Medulla oblongata (tissue), 1 donor: ENCODE results near the gene KIAA0825.

Source experiments
- DNase-seq: peaks from one replicate; pipeline ENCODE4 v3.0.0-alpha.2; 2015; ENCODE audit errors: extremely low spot score

The KIAA0825 gene

DNA sequence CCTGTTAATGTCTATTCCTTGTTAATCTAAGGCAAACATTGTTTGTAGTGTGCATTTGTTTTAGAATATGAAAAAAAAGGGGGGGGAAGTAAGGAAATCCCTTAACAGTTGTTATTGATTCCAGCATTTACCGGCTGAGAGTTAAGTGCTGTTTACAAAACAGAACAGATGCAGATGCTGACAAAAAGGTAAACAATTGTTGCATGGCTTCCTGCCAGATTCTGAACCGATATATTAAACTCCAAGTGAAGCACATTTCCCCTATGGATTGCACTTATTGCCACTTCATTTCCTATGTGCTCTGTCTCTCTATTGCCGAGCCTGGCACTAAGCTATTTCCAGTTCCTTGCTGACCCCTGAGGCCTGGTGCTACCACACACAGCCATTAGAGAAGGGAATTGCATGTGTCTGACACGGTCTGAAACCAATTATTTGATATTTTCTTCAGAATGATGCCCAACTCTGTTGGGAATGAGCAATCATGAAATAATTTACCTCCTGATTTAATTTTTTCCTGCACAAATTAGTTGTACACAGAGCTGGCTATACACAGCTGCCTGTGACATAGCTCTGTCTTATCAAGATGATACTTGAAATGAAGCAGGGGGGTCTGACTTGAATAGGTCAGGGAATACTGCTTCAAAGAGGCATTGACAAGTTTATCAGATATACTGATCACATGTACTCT, 109.8 kb downstream of the KIAA0825 start:
- DNase-seq = no peak

DNA sequence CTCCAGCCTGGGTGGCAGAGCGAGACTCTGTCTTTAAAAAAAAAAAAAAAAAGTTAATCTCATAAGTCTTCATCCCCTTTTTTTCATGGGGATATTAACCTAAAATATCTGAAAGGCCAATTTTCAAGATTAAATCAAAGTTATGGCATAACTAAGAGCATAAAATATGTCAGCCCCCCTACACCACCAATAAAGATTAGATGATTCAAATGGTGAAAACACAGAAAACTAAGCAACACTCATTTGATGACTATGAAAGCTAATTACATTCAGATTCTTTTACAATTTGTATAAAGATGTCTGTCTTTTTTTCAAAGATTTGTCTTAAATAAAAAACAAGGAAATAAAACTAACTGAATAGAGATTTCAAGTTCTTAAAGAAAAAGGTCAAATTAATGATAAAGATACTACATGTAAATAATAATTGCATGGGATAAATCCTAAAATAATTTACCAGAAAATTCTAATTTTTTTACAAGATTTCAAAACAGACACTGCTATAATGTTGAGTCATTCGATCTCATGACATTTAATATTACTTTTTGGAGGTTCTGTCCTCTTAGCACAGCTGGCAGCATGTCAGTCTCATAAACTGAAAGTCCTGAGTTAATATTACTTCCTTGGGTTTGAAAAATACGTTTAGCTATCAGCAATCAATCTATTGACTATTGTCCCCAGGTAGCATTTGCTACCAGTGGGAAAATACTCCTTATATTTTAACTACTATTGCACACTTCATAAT, 112.9 kb downstream of the KIAA0825 start:
- no peak for DNase-seq

DNA sequence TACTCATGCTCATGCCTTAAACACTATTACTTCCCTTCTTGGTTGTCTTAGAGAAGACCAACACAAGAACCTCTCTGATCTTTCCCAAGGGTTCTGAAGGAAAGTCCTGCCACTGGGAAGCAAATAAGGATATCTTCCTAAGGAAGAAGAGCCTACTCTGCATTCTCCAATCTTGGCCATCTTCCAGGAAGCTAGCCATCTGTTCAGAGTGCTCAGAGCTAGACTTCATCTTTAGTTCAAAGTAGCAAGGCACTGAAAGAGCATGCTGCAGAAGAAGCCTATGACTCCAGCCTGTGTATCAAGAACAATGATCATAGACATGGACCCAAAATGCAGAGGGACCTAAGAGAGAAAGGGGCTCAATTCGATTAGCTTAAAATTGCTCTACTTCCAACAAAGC, 114.7 kb downstream of the KIAA0825 start:
- no peak for DNase-seq

DNA sequence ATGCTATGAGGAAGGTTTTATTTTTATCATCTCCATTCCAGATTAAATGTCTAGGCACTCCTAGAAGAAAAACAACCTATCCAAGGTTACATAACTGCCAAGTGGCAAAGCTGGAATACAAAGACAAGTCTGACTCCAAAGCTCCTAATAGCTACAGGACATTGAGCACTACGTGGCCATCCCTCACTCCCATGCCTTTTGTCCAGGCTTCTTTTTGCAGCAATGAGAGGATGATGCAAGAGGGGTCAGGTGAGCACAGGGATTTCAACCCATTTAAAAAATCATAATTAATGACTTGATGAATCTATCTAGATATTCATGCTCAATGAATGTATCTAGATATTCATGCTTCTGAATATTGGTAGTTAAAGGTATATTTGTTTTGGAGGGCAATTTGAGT, 117.0 kb downstream of the KIAA0825 start:
- no peak for DNase-seq

DNA sequence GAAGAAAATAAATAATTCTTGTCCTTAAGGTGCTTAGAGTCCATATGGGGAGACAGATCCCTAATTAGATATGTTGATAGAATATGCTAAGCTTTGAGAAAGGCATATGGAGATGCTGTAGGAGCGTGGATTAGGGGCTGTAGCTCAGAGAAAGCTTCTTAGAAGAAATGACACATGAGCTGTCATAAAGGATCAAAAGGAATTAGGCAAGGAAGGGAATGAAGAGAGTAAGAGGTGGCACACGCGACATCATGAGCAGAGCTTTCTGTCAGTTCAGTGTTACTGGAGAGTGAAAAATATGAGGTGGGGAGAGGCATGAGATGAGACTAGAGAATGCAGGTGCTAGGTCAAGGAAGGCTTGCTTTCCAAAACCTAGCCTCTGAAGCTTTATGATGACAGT, 118.6 kb downstream of the KIAA0825 start:
- no peak for DNase-seq

DNA sequence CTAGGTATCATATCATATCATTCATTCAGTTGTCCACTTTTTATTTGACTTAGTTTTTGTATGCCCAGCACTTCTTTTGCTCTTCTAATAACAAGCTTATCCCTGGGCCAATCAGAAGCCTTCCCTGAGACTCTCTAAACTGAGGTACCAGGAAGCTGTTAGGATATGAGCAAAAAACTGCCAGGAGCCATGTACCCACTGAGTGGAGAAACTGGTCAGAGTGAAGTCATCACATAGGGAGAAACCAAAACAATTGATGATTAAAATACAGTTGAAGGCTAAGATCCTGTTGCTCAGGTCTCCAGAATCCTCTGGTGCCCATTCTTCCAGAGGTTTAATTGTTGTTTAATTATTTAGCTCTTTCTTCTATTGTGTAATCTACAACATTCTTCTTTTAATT, 120.2 kb downstream of the KIAA0825 start:
- DNase-seq = no peak

DNA sequence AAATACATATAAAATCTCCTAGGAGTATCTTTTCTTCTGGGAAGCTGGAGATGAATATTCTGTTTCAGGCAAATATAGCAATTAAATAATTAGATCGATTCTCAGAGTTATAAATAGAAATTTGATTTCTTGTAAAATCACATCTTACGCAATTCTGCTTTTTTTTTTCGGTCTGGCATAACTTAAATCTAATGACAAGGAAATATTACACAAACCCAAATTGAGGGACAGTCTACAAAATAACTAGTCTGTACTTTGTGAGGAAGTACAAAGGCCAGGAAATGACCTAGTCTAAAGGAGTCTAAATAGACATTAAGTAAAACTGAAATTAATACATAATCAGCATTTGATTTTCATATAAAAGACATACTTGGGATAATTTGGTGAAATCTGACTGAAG, 133.3 kb downstream of the KIAA0825 start:
- DNase-seq = no peak

DNA sequence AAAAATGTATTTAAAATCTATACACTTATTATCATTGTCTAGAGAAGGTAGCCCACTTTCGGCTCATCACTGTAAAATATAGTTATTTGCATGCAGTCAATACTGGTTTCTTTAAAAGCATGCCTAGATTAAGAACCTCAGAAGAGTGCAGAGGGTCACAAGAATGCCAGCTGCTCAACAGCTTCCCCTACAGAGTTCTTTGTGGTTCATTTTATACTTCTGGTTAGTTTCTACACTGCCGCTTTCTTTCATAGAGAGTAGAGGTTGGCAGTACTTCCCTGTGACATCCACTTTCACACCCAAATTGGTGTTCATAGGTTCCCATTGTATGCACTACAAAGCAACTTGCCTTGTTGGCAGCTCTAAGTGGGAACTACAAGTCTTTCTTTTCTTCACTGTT, 137.3 kb downstream of the KIAA0825 start:
- no peak for DNase-seq

DNA sequence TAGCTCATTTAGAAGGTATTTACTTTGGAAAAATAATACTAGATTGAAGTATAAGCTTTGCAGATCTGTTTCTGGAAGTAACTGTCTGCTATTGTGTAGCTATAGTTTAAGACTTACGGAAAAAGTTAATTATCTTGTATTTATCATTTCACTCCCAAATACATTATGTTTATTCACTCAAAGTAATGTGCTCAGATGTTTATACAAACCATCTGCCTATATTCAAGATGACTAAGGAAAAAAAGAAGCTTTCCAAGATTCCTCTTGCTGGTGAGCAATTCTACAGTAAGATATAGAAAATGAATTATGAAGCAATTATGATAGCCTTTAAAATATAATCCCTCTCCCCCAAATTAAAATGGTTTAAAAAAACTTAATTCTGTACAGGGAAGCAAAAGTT, 137.9 kb downstream of the KIAA0825 start:
- DNase-seq = no peak

DNA sequence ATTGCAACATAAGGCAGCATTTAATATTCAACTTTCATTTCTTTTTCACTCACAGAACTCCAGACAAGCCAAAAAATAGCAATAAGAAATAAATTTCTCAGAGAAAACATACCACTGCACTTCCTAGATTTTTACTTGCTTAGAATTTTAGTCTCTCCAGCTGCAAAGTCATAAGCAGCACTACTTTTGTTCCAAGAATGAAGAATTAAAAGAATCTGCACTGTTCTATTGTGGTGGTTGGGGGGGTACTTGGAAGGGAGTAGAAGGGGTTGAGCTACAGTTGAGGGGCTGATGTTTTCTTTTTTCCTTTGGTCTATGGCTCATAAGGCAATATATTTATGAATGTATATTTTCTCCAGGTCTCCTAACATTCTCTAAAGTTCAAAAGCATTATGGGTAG, 144.5 kb downstream of the KIAA0825 start:
- no peak for DNase-seq

DNA sequence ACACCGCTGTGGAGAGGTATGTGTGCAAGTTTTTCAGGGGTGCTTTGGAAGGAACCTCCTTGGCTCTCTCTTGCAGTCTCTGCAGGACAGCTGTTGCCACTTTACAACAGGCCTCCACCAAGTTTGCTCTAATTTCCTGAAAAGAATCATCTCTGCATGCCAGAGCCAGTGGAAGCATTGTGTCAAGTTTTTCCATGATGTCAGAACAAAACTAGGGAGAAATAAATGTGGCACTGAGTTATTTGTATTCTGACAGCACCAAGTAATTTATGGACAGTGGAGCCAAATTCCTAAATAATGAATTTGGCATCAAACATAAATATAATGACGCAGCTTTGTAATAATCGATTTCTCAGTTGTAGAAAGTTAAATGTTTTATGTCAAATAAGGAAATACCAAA, 146.9 kb downstream of the KIAA0825 start:
- no peak for DNase-seq

DNA sequence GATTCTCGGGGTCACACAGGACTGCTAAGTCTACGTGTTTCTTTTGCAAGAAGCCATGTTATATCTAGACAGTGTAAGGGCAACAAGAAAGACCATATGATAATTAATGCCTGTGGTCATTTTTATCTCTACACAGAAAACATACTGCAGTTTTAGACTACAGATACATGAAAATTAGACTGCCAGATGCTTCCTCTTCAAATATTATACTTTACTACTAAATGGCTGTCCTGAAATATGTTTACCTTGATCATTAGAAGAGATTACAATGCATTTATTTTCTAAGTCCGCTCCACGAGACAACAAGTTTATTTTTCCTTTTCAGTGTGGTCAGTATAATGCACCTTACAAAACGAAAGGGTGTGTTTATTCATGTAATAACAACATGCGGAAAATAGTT, 147.6 kb downstream of the KIAA0825 start:
- no peak for DNase-seq

DNA sequence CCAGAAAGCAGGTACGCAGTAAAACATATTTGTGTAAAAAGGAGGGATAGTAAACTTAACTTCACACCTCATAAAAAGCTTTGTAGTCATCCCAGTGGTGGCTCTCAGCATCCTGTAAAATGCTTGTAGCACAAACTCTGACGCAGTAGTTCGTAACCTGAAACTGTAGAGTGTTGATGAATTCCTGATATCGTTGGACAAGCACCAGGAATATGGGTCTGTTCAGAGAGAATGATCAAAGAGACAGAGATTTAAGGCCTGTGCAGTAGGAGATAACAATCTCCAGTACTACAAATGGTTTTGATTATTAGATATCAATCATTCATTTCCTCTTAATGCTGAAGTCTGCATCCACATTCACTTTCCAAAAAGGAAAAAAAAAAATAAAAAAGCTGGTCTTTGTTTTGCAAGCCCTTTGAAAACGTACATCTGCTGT, 148.5 kb downstream of the KIAA0825 start:
- DNase-seq = no peak

DNA sequence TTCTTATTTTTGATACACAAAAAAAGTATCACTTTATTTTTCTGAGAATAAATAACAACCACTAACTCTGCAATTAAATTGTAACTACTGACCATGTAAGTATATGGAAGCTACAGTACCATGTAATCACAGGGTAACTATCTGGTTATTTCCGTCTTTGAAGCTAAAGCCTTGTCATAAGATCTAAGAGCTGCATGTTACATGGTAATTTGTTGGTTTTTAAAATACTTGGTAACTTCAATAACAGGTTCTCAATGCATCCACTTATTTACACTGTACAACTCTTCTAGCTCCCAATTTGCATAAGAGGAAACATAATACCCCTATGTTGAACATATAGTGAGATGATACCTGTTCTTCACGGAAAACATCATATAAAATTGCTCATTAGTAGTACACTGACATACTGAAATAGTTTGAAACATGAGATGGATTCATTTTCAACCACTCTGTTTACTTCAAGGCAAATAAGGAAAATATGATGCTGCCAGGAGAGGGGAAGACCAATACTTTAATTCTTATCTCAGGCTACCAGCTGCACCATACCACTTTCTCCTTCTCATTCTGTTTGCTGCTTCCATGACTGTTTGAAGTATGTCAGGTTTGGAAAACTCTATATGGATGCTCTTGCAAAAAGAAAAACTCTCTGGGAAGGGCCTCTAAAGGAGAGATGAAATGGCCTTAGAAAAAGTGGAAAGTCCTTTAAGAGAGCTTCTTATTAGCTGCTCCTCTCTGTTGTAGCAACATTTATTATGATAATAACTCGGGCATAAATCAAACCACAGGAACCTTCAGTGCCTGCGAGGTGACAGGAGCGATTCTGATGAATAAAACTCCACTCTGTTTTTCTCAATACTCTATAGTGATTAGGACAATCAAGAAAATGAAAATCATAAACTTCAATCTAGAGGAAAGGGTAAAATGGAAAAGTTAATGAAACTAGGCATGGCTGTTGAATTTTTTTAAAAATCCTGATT, 150.2 kb downstream of the KIAA0825 start:
- no peak for DNase-seq

DNA sequence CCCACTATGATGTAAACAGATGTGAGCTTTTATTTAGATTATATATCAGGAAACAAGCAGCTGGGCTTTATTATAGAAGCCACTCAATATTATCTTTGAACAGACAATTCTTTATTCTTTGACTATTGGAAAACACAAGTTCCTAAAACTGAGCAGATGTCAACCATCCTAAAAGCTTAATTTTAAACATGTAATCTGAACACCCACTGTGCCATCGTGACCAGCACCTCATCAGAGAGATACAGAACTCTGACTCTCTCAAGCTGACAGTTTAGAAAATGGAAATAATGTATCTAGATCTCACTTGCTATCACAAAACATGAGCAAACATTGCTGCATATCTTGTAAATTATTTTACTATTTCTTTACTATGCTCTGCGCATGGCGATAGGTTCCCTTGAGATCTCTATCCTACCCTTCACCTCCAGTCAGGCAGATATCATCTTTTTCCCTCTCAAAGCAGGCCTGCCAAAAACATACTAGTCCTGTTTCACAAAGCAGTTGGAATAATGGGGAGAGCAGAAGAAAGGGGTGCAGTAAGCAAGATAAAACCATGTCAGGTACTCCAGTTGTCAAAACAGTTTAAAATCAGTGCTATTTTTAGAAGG, 151.0 kb downstream of the KIAA0825 start:
- DNase-seq = no peak

DNA sequence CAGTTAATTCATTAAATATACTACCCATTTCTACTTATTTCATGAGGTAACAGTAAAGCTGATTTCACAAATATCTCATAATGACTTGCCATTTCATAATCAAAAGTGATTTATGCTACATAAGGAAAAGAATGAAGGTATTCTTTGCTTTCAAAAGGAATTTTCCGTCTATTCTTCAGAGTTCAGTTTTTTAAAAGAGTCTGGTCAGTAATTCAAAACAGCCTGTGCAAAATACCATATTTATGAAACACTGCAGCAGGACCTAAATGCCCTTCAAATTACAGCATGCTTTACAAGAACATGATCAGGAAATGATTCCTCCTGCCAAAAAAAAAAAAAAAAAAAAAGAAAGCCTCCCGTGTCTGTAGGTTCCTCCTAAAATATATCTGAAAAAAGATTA, 154.7 kb downstream of the KIAA0825 start:
- no peak for DNase-seq

DNA sequence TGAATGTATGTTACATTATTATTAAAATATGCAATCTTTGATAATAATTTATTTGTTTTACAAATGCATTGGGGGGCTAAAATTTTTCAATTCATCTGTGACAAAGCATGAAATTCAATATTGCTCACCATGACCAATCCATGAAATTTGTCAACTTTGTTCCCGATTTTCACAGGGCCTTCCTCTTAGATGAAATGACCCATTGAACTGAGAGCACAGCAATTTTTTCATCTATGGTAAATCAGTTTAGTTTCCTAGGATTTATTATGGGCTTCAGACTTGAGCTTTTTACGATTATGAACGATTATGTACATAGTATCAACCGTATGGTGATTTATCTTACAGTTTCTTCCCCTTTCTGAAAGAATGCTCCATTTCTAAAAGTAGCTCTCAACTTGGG, 157.3 kb downstream of the KIAA0825 start:
- no peak for DNase-seq

DNA sequence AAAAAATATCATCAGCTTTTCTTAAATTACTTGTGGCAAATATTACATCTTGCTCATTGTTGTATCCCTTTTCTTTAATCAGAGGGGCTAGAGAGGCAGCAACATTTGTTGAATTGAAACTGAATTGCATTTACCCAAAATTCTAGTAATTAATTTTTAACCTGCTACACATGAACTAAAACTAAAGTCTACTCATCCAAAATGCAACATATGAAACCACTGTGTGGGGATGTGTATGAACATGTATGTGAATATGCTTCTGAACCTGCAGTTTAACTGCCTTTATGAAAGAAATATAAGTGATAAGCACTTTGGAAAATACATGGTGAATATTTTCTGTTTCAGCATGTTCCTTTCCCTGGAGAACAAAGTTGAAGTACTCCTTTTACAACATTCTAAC, 158.5 kb downstream of the KIAA0825 start:
- no peak for DNase-seq

DNA sequence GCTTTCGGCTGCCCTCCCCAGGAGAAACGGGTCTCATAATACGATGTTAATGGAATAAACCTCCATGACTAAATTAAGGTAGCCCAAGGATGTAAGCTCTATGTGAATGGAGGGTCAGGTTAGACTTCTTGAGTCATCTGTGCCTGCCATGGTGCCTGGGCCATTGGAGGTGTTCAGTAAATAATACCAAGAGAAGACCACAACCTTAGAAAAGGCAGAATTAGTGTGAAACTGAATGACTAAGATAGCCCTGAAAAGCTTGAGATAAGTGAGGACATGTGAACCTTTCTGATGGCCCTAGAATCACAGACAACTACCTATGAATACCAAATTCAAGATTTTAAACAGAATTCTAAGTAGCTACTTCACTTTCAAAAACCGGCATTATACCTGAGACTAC, 160.6 kb downstream of the KIAA0825 start:
- DNase-seq = no peak

DNA sequence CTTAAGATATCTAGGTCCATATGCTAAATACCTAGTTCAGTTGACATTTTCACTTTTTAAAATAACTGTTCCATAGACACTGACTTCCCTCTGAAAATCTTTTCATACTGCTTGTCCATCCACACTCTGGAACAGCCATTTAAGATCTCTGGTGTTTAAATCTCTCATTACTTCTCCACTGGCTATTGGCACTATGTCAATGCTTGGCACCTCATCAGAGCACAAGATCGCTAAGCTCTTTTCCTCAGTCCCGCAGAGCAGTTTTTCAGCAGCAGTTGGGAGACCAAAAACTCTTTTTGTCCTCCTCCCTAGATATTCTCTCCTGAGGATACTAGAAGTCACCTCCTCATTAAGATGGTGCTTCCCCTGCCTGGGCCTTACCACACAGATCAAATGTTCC, 172.7 kb downstream of the KIAA0825 start:
- no peak for DNase-seq

DNA sequence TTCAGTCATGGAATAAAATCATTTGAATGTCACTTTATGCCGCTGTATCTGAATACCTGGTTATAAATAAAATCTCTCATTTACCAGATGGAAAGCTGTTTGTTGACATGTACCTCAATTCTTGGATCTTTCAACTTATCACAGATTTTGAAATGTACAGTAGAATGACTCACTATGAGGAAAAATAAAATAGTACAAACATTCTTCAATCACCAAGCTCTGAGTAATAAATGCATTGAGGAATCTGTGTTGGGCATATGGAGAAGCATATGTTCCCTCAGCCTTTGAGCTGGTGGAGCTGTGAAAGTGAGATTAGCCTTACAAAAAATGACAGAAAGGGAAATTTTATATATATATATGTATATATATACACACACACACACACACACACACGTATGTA, 175.4 kb downstream of the KIAA0825 start:
- DNase-seq = no peak

DNA sequence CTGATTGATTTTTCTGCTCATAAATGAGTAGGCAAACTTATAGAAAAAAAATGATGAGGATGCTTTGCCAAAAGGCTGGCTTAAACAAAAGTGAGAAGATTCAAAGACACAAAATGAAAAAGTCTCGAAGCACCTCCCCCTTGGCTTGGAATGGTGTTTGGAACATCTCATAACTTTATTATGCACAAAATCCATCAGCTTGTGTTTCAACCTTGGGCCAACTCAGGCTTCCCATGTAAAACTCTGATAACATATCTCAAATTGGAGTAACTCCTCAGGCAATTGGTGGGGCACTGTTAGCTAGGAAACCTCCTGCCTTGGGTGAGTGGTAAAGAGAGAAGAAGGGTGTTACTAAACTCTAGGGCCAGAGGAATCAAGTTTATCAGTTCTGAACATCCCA, 176.3 kb downstream of the KIAA0825 start:
- no peak for DNase-seq
